Heart left ventricle (tissue), 13 donors: ENCODE results near the gene HS3ST6.

Experiments used
- POLR2A ChIP-seq, 2 donors: fragments of 450-650 bp; IDR thresholded peaks; one replicate each; pipeline ENCODE4 v1.6.1; 2017; ENCODE audit warnings: antibody characterized with exemption in 2 of 2, mild to moderate bottlenecking in 2 of 2, moderate library complexity in 2 of 2
- TF ChIP-seq, protein P1 (sequence below), 12 donors: fragments of 200-600 bp; sonication (generic) in 4 of 12; IDR thresholded peaks; one replicate each; pipeline versions ENCODE4 v1.5.0 to v1.8.0; 2018 to 2022; ENCODE audit warnings: antibody characterized with exemption in 12 of 12, mild to moderate bottlenecking in 5 of 12
- donor health status: ischemic (EF 13 %, LVEDD 7.1; RV severe dilation, severe dysfunction).
- donor health status: DM: no; HTN: yes; CAD: no.
- donor health status: DM: no; HTN: no; CAD: no.
- donor health status: ischemic (EF 25% LVEDD 6.9; RV normal size, moderate dysfunction).
- donor health status: ischemic (EF 25% LVEDD 5.7; RV mildly dilated, moderate dysfunction).
- donor health status: ischemic (EF 35%, LVEDD 5.7; RV mildly dilated, moderate dysfunction).
- donor health status: nonischemic (EF 11% LVEDD 7.7; RV severe dilation, severe dysfunction).
- donor health status: DM: yes; HTN: yes; CAD: no.
- donor health status: PGD.
- donor health status: ischemic (EF 29% LVEDD 5.4; RV normal size, mild dysfunction).
- donor health status: nonischemic (EF 23%, LVEDD 6.1; RV moderate dilation, normal function).

DNA sequence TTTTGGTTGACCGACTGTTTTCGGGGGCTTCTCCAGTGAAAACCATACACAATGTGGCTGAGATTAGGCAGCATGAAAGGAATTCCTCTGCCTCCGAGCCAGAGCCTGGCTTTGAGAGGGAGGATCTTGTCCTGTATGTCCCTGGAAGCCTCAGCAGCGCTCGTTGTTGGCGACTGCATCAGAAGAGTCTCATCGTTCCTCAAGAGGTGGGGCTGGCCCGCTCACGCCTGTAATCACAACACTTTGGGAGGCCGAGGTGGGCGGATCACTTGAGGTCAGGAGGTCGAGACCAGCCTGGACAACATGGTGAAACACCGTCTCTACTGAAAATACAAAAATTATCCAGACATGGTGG lies 15.0 kb downstream of the HS3ST6 start:
- TF ChIP-seq POLR2A (IDR thresholded peaks at IDR 0.05), result no peak
- TF ChIP-seq, protein P1, sequence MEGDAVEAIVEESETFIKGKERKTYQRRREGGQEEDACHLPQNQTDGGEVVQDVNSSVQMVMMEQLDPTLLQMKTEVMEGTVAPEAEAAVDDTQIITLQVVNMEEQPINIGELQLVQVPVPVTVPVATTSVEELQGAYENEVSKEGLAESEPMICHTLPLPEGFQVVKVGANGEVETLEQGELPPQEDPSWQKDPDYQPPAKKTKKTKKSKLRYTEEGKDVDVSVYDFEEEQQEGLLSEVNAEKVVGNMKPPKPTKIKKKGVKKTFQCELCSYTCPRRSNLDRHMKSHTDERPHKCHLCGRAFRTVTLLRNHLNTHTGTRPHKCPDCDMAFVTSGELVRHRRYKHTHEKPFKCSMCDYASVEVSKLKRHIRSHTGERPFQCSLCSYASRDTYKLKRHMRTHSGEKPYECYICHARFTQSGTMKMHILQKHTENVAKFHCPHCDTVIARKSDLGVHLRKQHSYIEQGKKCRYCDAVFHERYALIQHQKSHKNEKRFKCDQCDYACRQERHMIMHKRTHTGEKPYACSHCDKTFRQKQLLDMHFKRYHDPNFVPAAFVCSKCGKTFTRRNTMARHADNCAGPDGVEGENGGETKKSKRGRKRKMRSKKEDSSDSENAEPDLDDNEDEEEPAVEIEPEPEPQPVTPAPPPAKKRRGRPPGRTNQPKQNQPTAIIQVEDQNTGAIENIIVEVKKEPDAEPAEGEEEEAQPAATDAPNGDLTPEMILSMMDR (IDR thresholded peaks at IDR 0.05), result no peak
